Tibial artery (tissue), 4 donors: ENCODE data around the gene VPS25.
A peak's percentile ranks its signal among the peaks of the same experiment; 100 is the strongest.
"Not testable (repeated sequence)": the region's sequence is repeated elsewhere in the genome, so short reads cannot be mapped to it uniquely, and the experiment has no call there.

Experiments used
- DNase-seq, 2 donors: peaks; one replicate each; pipeline ENCODE4 v3.0.0-alpha.2; 2019
- H3K27ac ChIP-seq, 2 donors: fragments of 200-600 bp; sonication (generic) in 1 of 2; 1 replicate in 1 of 2; 2 replicates in 1 of 2; pipeline ENCODE4 v1.5.1; 2018 to 2019; ENCODE audit warnings: mild to moderate bottlenecking in 1 of 2
- H3K27me3 ChIP-seq, 2 donors: fragments of 200-600 bp; sonication (generic) in 1 of 2; one replicate each; pipeline versions ENCODE4 v1.5.1 to v1.6.0; 2016 to 2019
- H3K36me3 ChIP-seq, 3 donors: fragments of 200-600 bp; sonication (generic) in 2 of 3; one replicate each; pipeline ENCODE4 v1.5.1; 2016 to 2019; ENCODE audit warnings: mild to moderate bottlenecking in 2 of 3
- H3K4me1 ChIP-seq, 4 donors: fragments of 200-600 bp; sonication (generic) in 2 of 4; 1 replicate in 3 of 4; 2 replicates in 1 of 4; pipeline ENCODE4 v1.5.1; 2016 to 2019
- H3K4me3 ChIP-seq, 2 donors: fragments of 200-600 bp; sonication (generic) in 1 of 2; 1 replicate in 1 of 2; 2 replicates in 1 of 2; pipeline ENCODE4 v1.5.1; 2018 to 2019; ENCODE audit warnings: mild to moderate bottlenecking in 2 of 2
- H3K9me3 ChIP-seq, 3 donors: fragments of 200-600 bp; sonication (generic) in 1 of 3; one replicate each; pipeline ENCODE4 v1.5.1; 2016 to 2019
- intact Hi-C: fragments of 100-400 bp; cut with DNase I; formaldehyde crosslinking; loops from one replicate; pipeline ENCODE4 v1.15.0; 2023; ENCODE audit warnings: low total_unique reads
- TF ChIP-seq, protein P1 (sequence below), 2 experiments: fragments of 200-600 bp in 1 of 2; fragments of 450-650 bp in 1 of 2; IDR thresholded peaks; one replicate each; pipeline ENCODE4 v1.5.1; 2017 to 2019; ENCODE audit warnings: antibody characterized with exemption in 2 of 2, mild to moderate bottlenecking in 1 of 2, moderate library complexity in 1 of 2

The VPS25 gene

DNA sequence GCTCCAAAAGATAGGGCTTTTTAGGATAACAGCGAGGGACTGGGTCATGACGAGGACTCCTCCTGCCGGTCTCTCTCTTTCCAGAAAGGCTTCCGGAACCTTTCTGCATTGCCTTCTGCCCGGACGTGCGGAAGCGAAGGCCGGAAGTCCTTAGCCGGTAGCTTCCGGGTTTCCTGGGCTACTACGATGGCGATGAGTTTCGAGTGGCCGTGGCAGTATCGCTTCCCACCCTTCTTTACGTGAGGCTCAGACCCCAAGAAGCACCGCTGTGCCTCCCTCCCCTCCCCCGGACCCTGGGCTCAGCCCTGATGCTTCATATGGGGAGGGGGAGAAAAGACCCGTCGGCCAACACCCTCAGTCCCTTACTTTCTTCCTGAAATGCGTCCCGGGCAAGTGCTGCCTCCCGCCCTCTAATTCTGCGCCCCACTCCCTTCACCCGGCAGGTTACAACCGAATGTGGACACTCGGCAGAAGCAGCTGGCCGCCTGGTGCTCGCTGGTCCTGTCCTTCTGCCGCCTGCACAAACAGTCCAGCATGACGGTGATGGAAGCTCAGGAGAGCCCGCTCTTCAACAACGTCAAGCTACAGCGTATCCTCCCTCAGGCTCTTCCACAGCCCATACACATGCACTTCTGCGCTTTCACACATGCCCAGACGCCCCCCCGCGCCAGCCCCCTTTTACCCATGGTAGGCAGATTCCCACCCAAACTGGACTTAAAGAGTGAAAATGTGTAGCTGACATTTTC lies at the start of gene VPS25:
Gene VPS25 (plus strand): TSS at position 160 of the 746 bp plus-strand sequence. CDS start 27 bp downstream, at position 187.
- Histone ChIP-seq H3K9me3 (no peaks in the 10 kb centered on the region), H3K4me1 (peaks cover 0 to 17% (median 9%) of the 10 kb centered on the region in 4 donors), H3K27me3 (no peaks in the 10 kb centered on the region), H3K27ac (peak within 1 kb of the TSS; percentile 70 to 76), H3K4me3 (peak within 1 kb of the TSS; percentile 62 to 66), H3K36me3 (peaks cover 30 to 38% (median 36%) of the 10 kb centered on the region in 3 donors)
- TF ChIP-seq, protein P1, sequence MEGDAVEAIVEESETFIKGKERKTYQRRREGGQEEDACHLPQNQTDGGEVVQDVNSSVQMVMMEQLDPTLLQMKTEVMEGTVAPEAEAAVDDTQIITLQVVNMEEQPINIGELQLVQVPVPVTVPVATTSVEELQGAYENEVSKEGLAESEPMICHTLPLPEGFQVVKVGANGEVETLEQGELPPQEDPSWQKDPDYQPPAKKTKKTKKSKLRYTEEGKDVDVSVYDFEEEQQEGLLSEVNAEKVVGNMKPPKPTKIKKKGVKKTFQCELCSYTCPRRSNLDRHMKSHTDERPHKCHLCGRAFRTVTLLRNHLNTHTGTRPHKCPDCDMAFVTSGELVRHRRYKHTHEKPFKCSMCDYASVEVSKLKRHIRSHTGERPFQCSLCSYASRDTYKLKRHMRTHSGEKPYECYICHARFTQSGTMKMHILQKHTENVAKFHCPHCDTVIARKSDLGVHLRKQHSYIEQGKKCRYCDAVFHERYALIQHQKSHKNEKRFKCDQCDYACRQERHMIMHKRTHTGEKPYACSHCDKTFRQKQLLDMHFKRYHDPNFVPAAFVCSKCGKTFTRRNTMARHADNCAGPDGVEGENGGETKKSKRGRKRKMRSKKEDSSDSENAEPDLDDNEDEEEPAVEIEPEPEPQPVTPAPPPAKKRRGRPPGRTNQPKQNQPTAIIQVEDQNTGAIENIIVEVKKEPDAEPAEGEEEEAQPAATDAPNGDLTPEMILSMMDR (IDR thresholded peaks at IDR 0.05) = no peak
- intact Hi-C loops = no loop called here
- DNase-seq = peak; percentile 70 to 86

DNA sequence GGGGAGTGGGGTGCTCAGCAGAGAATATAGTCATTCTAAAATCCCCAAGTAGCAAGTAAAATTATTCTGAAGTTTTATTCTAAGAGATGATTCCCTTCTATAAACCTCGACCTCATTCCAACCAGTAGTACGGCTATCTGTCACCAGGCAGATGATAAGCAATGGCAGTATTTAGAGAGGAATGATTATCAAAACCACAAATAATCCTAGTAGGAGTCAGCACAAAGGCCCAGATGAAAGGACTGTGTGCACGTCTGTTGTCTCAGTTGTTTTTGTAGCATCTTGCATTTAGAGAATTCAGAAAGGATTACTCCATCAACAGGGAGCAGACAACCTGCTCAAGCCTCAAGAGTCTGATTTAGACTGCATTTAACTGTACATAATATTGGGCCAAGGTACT lies 49.6 kb upstream of the VPS25 start:
- Histone ChIP-seq H3K36me3 (peaks cover 91 to 98% (median 93%) of the 10 kb centered on the region in 3 donors), H3K27ac (no peak overlapping the region), H3K9me3 (no peaks in the 10 kb centered on the region), H3K4me1 (no peaks in the 10 kb centered on the region), H3K27me3 (no peaks in the 10 kb centered on the region), H3K4me3 (no peak overlapping the region)
- no peak for DNase-seq
- intact Hi-C loops = loop anchor here (5.0 kb wide), 1 partner anchor 99 kb away; the partner anchor contains the start of gene BECN1
- TF ChIP-seq, protein P1 (IDR thresholded peaks at IDR 0.05) = no peak

GRCh38 chr17:42725143-42725542 lies 48.1 kb upstream of the VPS25 start:
- TF ChIP-seq, protein P1 (IDR thresholded peaks at IDR 0.05) = no peak
- Histone ChIP-seq H3K27me3 (no peaks in the 10 kb centered on the region), H3K4me3 (no peak overlapping the region), H3K4me1 (no peaks in the 10 kb centered on the region), H3K9me3 (no peaks in the 10 kb centered on the region), H3K36me3 (peaks cover 90 to 98% (median 93%) of the 10 kb centered on the region in 3 donors), H3K27ac (no peak overlapping the region)
- intact Hi-C loops = no loop called here
- DNase-seq = no peak

DNA sequence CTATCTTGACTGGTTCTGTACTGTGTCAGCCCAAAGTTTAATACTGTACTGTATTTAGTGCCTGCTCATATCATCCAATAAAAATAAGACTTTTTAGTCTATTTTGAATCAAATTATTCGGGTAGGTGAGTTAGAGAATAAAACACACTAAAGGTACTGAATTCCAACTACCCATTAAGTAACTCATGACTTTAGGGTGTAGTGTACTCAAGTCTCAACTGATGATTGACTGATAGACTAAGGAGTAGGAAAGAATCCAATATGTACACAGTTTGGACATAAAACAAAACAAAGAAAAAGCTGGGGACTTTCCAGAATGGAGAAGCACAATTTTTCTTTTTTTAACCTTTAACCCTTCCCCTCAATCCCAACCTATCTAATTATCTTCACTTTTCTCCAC lies 32.5 kb upstream of the VPS25 start:
- intact Hi-C loops = no loop called here
- Histone ChIP-seq H3K36me3 (peaks cover 0 to 6% (median 0%) of the 10 kb centered on the region in 3 donors), H3K9me3 (no peaks in the 10 kb centered on the region), H3K4me3 (no peak overlapping the region), H3K4me1 (peaks cover 0 to 17% (median 9%) of the 10 kb centered on the region in 4 donors), H3K27ac (no peak overlapping the region), H3K27me3 (no peaks in the 10 kb centered on the region)
- TF ChIP-seq, protein P1 (IDR thresholded peaks at IDR 0.05) = no peak
- no peak for DNase-seq

- H3K36me3 ChIP-seq, H3K9me3 ChIP-seq, H3K4me3 ChIP-seq, DNase-seq, H3K27me3 ChIP-seq, intact Hi-C loops: not testable (repeated sequence)
- Histone ChIP-seq H3K4me1 (peaks cover 0 to 17% (median 9%) of the 10 kb centered on the region in 4 donors), H3K27ac (peak overlapping the region in 1 of 2 donors; percentile 92)
Measured at GRCh38 chr17:42742916-42743315, 30.3 kb upstream of the VPS25 start.

GRCh38 chr17:42743595-42744282 lies 29.5 kb upstream of the VPS25 start:
- no peaks in the 10 kb centered on the region for H3K36me3 ChIP-seq

More at GRCh38 chr17:42743595-42744282, 29.5 kb upstream of the VPS25 start:
- TF ChIP-seq, protein P1 (IDR thresholded peaks at IDR 0.05) = no peak
- intact Hi-C loops = no loop called here
- H3K4me3 ChIP-seq = peak overlapping the region; percentile 69 to 75
- DNase-seq = no peak
- no peaks in the 10 kb centered on the region for H3K27me3 ChIP-seq
- H3K9me3 ChIP-seq = no peaks in the 10 kb centered on the region
- H3K4me1 ChIP-seq = peaks cover 0 to 17% (median 9%) of the 10 kb centered on the region in 4 donors
- H3K27ac ChIP-seq = peak overlapping the region; percentile 92
